ENCODE measurements around the gene FAM219A.
A peak's percentile ranks its signal among the peaks of the same experiment; 100 is the strongest.

The FAM219A gene, protein sequence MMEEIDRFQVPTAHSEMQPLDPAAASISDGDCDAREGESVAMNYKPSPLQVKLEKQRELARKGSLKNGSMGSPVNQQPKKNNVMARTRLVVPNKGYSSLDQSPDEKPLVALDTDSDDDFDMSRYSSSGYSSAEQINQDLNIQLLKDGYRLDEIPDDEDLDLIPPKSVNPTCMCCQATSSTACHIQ

DNA sequence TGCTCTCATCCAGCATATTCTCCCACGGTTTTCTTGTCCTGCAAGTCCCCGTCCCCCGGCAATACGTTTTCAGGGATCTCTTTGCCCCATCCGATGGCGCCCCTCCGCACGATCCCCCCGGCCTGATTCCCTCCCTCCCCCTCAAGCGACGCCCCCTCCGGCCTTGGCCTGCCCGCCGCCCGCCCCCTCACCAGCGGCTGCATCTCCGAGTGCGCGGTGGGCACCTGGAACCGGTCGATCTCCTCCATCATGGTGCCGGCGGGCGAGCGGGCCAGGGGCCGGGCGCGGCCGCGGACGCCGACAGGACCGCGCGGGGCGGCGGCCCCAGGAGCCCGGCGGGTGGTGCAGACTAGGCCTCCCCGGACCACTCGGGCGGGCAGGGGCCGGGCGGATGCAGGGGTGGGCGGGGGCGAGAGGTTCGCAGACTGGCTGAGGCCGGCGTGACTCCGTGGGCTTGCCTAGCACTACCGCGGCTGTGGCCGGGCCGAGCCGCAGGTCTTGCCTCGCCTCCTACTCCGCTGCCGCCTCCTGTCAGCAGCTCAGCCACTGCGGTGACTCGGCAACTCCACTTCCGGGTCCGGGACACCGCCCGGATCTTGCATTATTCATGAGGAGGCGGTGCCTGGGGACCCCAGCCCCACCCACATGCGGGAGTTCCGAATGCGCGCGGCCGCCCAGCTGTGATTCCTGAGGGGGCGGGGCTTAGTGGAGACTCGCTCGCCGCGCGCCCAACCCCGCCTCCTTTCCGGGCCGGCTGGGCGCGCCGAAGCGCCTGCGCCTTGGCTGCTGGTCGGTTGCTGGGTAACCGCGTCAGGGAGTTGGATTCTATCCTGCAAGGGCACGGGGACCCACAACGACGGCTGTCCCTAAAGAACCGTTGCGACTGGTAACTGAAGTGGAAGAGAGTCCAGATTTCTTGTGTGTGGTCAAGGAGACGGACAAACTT is at the start of gene FAM219A, which contains the start of gene DNAI1:
Gene FAM219A, minus strand, starts transcription at position 558 of the 946 bp plus-strand sequence. Its CDS starts 307 bp downstream, at position 251.
Gene DNAI1, plus strand, starts transcription at position 793 of the 946 bp plus-strand sequence. CDS start 201 bp downstream, outside the sequence.
- DNase-seq = peak; percentile 97

DNA sequence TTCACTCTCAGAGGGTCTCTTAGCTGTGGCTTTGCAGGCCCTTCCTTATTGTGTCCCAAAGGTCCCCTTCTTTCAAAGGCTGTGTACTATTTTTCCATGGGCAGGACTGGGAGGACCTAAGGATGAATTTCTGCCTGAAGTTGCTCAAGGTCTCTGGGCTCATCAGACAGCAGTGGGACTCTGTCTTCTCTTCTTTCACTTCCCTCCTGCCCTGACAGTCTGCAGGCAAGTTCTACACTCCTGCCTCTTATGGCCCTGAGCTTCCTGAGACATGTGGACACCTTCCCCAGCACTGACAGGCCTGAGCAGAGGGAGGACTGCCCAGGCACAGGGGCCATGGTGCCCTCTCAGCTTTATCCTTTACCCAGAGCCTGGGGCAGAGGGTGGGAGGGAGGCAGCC is 49.6 kb upstream of the FAM219A start:
- no peak for DNase-seq

DNA sequence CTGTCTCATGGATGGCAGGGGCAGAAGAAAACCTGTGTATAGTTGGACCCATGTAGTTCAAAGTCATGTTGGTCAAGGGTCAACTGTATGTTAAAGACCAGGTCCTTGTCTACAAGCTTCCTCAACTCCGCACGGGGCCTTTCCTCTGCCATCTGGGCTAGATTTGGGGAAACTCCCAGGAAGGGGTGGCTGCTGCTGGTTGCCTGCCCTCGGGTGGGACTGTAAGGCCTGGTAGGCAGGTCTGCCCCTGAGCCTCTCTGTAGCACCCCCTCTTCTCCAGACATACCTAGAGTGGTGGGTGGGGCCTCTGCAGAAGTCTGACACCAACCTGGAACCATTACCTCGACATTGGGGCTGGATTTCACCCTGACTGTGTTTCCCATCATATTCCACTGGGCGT is 49.2 kb upstream of the FAM219A start:
- DNase-seq = no peak

DNA sequence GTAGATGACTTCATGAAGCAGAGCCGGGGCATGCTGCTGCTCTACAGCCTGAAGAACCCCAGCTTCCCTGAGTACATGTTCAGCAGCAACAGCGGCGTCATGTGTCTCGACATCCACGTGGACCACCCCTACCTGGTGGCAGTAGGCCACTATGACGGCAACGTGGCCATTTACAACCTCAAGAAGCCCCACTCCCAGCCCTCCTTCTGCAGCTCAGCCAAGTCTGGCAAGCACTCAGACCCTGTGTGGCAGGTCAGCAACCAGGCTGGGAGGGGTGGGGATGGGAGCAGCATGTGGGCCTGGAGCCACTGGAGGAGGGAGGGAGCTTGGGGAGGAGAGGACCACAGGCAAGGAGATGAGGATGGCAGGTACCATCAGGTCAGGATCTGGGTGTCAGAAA is 48.3 kb upstream of the FAM219A start:
- no peak for DNase-seq

DNA sequence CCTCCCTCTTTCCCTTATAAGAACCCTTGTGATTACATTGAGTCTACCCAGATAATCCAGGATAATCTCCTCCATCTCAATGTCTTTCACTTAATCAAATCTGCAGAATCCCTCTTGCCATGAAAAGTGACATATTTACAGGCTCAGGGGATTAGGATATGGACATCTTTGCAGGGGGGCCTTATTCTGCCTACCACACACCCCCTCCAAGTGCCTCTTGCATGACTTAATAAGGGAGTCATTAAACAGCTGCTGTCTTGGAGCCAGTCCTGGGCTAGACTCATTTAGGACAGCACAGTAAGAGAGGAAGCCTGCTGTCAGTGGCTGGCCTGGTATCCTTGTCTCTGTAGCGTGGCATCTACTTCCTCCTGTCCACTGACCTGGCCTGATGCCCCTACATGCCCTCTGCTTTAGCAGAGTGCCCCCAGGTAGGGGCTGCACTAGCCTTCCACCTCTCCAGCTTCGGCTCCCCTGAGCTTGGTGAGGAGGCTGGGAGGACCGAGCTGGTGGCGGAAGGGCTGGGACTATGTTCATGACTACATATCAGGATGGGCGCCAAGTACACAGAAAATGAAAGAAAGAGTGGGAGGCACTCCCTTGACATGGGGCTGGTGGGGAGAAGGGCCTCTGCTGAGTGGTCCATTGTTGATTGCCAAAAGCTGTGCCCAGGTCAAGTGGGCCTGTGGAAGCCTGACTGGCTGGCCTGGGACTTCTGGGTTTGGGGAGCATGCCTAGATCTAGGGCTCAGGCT is 47.2 kb upstream of the FAM219A start:
- DNase-seq = no peak

DNA sequence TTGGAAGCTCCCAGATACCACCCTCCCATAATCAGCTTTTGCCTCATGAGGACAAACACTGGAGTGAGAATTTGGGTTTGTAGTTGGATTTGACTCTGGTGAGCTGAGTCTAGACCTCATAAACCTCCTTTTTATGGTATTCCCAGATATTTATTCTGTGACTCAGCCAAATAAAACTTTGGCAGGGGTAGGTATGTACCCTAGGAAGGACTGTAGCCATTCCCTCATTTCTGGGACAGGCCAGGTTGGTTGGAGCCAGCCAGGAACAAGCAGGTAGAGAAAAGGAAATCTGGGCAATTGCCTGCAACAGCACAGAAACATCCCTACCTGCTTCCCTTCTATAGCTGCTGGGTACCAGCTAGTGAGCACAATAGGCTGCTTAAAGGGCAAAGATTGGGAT is 45.0 kb upstream of the FAM219A start:
- DNase-seq = no peak

DNA sequence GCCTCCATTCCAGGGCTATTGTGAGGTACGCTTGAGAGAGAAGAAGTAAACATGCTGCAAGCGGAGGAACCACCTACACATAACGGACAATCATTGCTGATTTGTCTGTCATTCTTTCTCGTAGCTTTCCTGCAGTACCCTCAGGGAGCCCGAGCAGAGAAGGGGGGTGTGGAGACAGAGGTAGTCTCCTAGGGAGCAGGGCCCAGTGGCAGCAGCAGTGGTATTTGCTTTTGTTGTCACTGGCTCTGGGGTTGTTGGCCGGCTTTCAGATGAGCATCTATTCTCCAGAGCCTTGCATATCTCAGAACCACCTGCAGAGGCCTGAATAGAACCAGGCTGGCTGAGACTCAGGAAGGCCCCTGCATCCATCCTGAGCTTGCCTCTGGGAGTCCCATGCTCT is 44.5 kb upstream of the FAM219A start:
- no peak for DNase-seq

DNA sequence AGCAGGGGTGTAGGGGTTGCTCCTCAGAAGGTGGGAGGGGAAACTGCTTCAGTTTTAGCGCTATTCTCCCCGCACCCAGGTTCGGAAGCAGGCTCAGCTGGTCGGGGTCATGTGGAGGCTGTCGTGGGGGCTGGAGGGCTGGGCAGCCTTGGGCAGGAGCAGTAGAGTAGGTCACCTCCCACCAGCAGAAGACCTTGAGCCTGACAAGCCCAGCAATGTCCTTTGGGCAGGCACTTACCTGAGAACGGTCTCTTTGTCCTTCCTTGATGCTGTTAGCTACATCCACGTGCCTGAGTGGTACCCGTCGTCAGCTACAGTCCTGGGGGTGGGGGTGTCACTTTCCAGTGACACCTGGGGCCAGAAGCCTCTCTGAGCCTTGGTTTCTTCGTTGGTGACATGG is 44.1 kb upstream of the FAM219A start:
- no peak for DNase-seq

DNA sequence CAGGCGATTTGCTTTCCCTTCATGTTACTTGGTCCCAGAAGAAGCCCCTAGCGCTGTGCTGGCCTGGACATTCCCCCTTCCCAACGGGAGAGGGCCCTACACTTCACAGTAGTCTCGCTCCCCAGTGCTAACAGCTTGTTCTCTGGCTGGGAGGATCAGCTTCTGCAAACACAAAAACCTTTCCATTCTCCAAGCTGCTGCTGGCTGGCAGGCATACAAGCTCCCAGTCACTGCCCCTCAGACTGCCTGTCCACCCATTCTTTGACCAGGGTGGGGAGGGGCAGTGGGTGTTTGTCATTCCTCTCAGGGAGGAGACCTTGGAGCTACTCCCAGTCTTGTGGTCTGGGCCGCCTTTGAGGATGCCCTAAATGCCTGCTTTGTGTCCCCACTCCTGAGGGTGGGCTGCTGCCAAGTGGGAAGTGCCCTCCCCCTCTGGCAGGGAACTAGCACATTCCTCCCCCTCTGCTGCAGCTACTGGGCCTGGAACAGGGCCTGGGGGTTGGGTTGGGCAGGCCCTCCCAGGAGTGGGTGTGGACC is 43.6 kb upstream of the FAM219A start:
- no peak for DNase-seq

DNA sequence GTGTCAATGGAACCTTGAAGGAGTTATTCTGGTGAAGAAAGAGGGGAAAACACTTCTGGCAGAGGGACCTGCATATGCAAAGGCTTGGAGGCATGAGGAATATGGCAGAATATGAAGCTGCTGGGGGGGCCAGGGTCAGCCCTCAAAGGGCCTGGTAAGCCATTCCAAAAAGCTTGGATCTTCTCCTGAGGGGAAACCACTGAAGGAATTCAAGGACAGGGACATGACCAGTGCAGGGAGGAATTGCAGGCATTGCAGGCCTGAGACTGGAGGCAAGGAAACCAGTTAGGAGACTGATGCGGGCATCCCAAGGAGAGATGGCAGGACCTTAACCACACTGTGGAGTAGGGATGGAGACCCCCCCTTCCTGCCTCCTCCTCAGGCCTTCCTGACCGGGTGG is 43.0 kb upstream of the FAM219A start:
- DNase-seq = no peak

DNA sequence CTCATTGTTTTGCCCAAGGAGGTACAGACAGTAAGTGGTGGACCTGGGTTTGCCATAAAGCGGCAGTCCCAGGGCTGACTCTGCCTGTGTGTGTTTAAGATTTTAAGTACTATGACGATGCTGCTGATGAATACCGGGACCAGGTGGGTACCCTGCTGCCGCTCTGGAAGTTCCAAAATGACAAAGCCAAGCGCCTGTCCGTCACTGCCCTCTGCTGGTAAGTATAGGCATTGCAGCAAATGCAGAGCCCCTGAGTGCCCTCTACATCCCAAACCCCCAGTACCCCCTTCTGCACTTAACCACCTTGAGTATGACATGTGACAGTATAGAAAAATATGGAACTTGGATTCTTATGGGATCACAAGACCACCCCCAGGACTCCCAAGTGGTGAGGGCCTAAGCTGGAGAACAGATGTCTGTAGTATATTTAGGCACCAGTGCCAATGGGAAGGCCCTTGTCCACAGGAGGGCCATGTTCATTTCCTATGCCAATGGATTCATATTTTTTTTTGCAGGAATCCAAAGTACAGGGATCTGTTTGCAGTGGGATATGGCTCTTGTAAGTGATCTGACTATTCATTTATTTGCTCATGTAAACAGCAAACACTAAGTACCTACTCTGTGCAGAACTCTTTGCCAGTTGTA is 42.4 kb upstream of the FAM219A start:
- DNase-seq = peak; percentile 49

DNA sequence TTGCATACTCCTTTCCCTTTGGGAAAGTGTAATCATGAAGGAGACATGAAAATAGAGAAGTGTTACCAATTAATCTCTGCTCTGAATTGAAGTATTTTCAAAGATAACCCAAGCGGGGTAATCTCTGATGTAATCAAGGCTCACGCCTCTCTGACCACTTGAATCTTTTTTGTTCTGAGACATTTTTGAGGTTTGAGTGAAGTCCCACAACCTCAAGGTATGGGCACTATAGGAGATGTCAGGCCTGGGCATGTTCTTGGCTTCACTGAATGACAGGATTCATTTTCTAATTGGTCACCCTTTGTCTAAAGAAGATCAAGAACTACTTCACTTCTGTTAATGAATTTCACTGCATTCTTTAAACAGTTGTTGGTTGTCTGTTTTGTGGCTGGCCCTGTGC is 40.7 kb upstream of the FAM219A start:
- no peak for DNase-seq

DNA sequence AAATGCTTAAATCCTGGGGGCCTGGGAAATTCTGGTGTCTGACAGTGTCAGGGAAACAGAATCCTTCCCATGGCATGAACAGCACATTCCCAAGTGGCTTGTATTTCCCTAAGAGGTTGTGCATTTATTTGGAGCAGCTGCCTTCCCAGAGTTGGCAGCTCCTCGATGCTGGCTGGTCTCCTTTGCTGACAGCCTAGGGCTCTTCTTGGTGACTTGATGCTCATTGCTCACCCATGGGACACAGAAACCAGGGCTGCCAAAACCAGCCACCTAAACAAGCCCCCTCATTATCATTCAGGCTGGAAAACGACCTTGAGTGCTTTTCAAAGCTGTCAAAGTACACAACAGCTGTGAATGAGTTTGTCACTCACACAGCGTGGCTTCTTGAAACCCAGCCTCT is 40.2 kb upstream of the FAM219A start:
- no peak for DNase-seq

DNA sequence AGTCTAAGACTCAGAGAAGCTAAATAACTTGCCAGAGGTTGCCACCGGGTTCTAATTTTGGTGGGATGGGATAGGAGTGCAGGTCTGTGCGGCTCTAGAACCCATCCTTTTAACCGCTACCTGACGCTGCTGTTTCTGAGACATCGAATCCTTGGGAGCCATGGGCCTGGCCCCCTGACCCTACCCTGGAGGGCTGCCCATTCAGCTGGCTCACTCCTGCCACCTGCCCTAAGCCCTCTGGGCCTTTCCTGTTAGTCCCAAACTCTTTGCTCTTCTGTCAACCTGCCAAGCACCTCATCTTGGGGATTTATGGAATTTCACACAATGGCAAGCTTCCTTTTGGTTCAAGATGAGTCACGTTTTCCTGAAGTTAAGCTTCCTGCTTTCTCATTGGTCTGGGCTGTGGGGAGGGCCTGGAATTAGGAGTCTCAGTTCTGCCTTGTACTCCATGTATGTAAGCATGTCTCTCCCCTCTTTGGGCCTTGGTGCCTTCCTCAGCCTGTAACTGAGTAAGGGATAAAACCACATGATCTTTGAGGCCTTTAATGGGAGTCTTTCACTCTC is 37.9 kb upstream of the FAM219A start:
- no peak for DNase-seq

DNA sequence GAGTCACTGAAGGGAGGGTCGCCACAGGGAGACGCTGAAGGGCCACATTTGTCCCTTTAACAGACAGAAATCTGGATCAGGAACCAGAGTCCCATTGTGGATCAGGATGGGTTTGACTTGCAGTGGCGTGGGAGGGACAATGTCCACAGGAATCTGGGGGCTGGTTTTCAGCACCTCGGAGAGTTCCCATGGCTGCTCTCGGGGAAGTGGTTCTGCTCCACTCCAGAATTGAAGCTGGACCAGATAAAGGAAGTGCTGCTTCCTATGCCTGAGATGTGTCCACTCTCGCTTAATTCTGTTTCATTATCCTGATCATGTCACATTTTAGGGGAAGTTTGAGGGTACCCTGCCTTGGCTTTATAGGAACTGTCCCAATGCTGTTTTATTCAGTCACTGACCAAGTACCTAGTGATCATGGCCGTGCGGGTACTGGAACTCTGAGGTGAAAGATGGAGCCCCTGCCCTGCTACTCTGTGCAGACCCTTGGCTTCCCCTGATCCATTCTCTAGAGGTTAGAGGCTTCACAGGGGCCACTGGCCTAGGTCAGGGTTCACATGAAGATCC is 35.7 kb upstream of the FAM219A start:
- DNase-seq = no peak

DNA sequence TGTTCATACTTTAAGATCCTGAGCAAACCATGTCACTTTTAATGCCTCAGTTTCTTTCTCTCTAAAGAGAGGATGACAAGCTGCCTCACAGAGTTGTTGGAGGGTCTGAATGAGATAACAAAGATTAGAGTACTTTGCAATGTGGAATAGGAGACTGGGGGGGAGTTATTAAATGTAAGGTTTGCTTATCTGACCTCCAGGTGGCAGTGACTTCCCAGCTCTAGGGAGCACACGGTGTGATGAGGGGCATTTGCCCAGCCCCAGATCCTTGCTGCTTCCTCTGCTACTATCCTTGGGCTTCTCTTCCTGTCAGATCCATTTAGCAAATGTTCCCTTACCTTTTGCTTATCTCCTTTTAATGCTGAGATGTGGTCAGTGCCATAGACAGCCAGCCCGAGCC is 33.7 kb upstream of the FAM219A start:
- no peak for DNase-seq

DNA sequence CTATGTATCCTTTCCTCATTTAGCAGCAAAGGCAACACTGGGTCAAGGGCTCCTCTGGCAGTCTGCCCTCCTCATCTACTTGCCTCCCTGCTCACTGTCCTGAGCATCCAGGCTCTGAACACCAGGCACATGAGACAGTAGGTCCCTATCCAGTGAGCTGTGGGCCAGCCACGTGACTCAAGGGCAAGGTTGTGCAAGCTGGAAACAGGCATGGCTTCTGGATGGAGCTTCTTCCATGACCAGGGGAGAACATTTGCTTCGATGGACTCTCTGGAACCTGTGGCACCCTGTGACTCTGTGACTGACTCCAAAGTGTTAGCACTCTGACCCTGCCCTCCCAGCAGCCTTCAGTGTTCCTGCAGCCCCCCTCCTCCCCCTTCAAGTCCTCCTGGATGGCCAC is 33.2 kb upstream of the FAM219A start:
- no peak for DNase-seq

DNA sequence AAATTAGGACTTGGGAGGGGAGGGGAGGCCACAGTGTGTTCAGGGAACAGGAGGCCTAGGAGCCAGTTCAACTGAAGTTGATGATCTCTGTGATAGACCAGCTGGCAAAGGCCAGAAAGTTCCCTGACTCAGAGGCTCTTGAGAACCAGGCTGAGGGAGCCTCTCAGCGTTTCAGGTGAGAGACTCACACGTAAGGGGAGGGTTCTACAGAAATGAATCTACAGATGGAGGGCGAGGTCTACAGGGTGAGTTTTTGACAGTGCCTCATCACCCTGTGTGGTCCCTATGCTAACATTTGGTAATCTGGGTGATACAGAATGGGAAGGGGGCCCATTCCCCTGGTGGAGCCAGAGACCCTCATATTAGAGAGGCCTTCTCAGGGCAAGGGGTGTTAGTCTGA is 32.4 kb upstream of the FAM219A start:
- DNase-seq = no peak

DNA sequence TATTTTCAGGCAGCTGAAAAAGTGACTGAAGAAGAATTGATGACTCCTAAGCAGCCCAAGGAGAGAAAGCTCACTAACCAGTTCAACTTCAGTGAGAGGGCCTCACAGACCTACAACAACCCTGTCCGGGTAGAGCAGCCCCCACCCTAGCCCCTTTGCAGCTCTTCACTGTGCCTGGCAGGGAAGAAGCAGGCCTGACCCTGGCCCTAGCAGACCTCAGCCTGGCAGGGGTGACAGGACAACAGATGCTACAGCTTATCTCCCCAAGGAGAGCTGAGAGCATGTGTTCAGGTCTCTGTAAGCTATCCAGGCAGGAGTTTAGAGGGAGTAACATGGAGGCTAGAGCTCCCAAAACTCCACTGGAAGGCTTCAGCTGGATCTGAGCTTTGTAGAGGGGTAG is 32.0 kb upstream of the FAM219A start:
- no peak for DNase-seq

DNA sequence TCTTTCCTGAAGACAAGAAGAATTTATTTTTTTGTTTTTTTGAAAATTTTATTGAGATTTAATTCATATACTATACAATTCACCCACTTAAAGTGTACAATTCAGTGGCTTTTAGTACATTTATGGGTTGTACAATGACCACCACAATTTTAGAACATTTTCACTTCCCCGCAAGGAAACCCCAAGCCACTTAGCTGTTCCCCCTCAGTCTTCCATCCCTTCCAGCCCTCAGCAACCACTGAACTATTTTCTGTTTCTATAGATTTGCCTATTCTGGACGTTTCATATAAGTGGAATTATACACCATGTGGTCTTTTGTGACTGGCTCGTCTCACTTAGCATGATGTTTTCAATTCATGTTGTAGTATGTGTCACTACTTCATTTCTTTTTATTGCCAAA is 28.2 kb upstream of the FAM219A start:
- no peak for DNase-seq

DNA sequence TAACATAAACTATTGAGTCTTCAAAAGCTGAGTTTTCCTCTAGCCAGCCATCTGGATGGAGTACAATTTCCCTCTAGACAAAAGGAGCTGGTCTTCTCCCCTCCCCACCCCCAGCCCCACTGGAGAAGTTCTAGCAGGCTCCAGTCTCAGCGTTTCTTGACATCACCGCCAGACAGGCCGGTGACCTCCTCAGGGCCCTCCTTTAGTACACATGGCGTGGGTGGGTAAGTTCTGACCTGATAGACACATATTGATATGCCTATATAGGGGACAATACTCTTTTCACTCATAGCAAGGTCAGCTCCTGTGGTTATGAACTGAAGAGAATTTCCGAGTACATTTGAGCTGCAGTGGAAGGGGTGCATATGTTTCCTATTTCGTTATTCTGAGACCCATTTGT is 27.5 kb upstream of the FAM219A start:
- DNase-seq = no peak

DNA sequence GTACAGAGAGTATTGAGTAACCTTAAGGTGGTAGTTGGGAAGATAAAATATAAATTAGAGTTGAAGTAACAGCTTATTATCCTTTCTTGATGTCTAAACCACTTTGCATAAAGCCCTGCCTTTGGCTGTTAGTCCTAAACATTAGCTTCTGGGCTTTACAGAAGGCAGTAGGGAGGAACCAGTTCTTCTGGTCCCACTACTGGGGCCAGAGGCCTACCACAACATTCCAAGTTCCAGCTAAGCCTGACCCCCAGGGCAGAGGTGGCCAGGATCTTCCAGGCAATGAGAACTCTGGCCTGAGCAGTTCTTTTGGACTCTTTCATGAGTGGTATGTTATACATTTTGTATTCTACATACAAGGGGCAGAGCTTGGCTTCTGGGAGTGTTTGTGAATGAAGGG is 26.3 kb upstream of the FAM219A start:
- no peak for DNase-seq
